GM18505 (cell line): ENCODE measurements around the gene IREB2.
"Not testable (repeated sequence)": the region's sequence is repeated elsewhere in the genome, so short reads cannot be mapped to it uniquely, and the experiment has no call there.

Source experiments
- ATAC-seq: cut with Tn5 transposase; IDR thresholded peaks from one replicate; pipeline ENCODE4 v1.9.1; 2021; ENCODE audit not compliant: unreplicated experiment
- POLR2A ChIP-seq: IDR thresholded peaks from 4 replicates; pipeline ENCODE4 v1.6.1; 2011; ENCODE audit warnings: borderline replicate concordance; ENCODE audit not compliant: insufficient read depth, insufficient read length; ENCODE audit errors: extremely low read depth

IREB2 gene

GRCh38 chr15:78429477-78429876, 8.5 kb upstream of the IREB2 start:
- ATAC-seq, result no peak
- no peak for TF ChIP-seq POLR2A

GRCh38 chr15:78431955-78432354, 6.1 kb upstream of the IREB2 start:
- no peak for ATAC-seq

GRCh38 chr15:78432664-78433063, 5.4 kb upstream of the IREB2 start:
- no peak for ATAC-seq
- TF ChIP-seq POLR2A, result no peak

More at GRCh38 chr15:78431955-78432354, 6.1 kb upstream of the IREB2 start:
- TF ChIP-seq POLR2A, result no peak

GRCh38 chr15:78434134-78434533, 3.9 kb upstream of the IREB2 start:
- no peak for ATAC-seq
- no peak for TF ChIP-seq POLR2A

- ATAC-seq, result not testable (repeated sequence)
These were observed 3.3 kb upstream of the IREB2 start for GRCh38 chr15:78434711-78435110.

- no peak for ATAC-seq
These were observed 782 bp upstream of the IREB2 start for GRCh38 chr15:78437107-78437761.

GRCh38 chr15:78438619-78439285, 736 bp downstream of the IREB2 start:
- peak; percentile 28 for TF ChIP-seq POLR2A
- peak; percentile 10 for ATAC-seq

More at GRCh38 chr15:78437107-78437761, 782 bp upstream of the IREB2 start:
- TF ChIP-seq POLR2A, result no peak

GRCh38 chr15:78440375-78441373, 2.7 kb downstream of the IREB2 start:
- TF ChIP-seq POLR2A, result no peak
- no peak for ATAC-seq

GRCh38 chr15:78444255-78444654, 6.2 kb downstream of the IREB2 start:
- no peak for TF ChIP-seq POLR2A
- ATAC-seq, result no peak

GRCh38 chr15:78445875-78446274, 7.9 kb downstream of the IREB2 start:
- ATAC-seq, result no peak
- TF ChIP-seq POLR2A, result no peak

- ATAC-seq, result no peak
- TF ChIP-seq POLR2A, result no peak
These were observed 8.5 kb downstream of the IREB2 start for GRCh38 chr15:78446551-78446950.

- TF ChIP-seq POLR2A, result no peak
- no peak for ATAC-seq
These were observed 10.6 kb downstream of the IREB2 start for GRCh38 chr15:78448441-78449219.
